KOPT-K1 (cell line): ENCODE results near the gene SCFD2.

Source experiments
- H3K27ac ChIP-seq: fragments of 200-600 bp; sonication (generic); 2 replicates; pipeline ENCODE4 v1.5.1; 2016; ENCODE audit warnings: antibody characterized with exemption, mild to moderate bottlenecking, low read depth, low read length; ENCODE audit not compliant: poor library complexity, severe bottlenecking
- H3K36me3 ChIP-seq: fragments of 200-600 bp; sonication (generic); 2 replicates; pipeline ENCODE4 v1.5.1; 2017; ENCODE audit warnings: antibody characterized with exemption, mild to moderate bottlenecking, low read length, moderate library complexity; ENCODE audit not compliant: insufficient read depth
- H3K9me3 ChIP-seq: fragments of 200-600 bp; sonication (generic); 2 replicates; pipeline ENCODE4 v1.5.1; 2017; ENCODE audit warnings: antibody characterized with exemption, low read length, mild to moderate bottlenecking; ENCODE audit not compliant: insufficient read depth, poor library complexity, severe bottlenecking

SCFD2 gene

GRCh38 chr4:53105313-53105712, 260.5 kb downstream of the SCFD2 start:
- Histone ChIP-seq H3K36me3 (no peaks in the 10 kb centered on the region), H3K9me3 (peaks cover 6% of the 10 kb centered on the region), H3K27ac (no peak overlapping the region)

- peaks cover 15% of the 10 kb centered on the region for H3K9me3 ChIP-seq
- H3K36me3 ChIP-seq = no peaks in the 10 kb centered on the region
- H3K27ac ChIP-seq = no peak overlapping the region
Measured at GRCh38 chr4:53103481-53103880, 262.4 kb downstream of the SCFD2 start.

- H3K27ac ChIP-seq = no peak overlapping the region
- H3K9me3 ChIP-seq = peaks cover 19% of the 10 kb centered on the region
- no peaks in the 10 kb centered on the region for H3K36me3 ChIP-seq
Measured at GRCh38 chr4:53101191-53101581, 264.7 kb downstream of the SCFD2 start.

- H3K9me3 ChIP-seq = peaks cover 19% of the 10 kb centered on the region
- no peak overlapping the region for H3K27ac ChIP-seq
- H3K36me3 ChIP-seq = no peaks in the 10 kb centered on the region
Measured at GRCh38 chr4:53100501-53101190, 265.2 kb downstream of the SCFD2 start.

GRCh38 chr4:53098681-53099121, 267.2 kb downstream of the SCFD2 start:
- H3K9me3 ChIP-seq = peaks cover 19% of the 10 kb centered on the region
- no peak overlapping the region for H3K27ac ChIP-seq
- H3K36me3 ChIP-seq = no peaks in the 10 kb centered on the region

GRCh38 chr4:53094040-53094439, 271.8 kb downstream of the SCFD2 start:
- no peak overlapping the region for H3K27ac ChIP-seq
- H3K9me3 ChIP-seq = peaks cover 8% of the 10 kb centered on the region
- no peaks in the 10 kb centered on the region for H3K36me3 ChIP-seq

GRCh38 chr4:53089936-53090729, 275.7 kb downstream of the SCFD2 start:
- Histone ChIP-seq H3K36me3 (no peaks in the 10 kb centered on the region), H3K27ac (no peak overlapping the region), H3K9me3 (peaks cover 5% of the 10 kb centered on the region)

- no peaks in the 10 kb centered on the region for H3K36me3 ChIP-seq
- H3K27ac ChIP-seq = no peak overlapping the region
- peaks cover 18% of the 10 kb centered on the region for H3K9me3 ChIP-seq
Measured at GRCh38 chr4:53088152-53088551, 277.7 kb downstream of the SCFD2 start.

- Histone ChIP-seq H3K27ac (no peak overlapping the region), H3K9me3 (no peaks in the 10 kb centered on the region), H3K36me3 (no peaks in the 10 kb centered on the region)
Measured at GRCh38 chr4:53076374-53076958, 289.4 kb downstream of the SCFD2 start.

GRCh38 chr4:53075162-53075785, 290.6 kb downstream of the SCFD2 start:
- Histone ChIP-seq H3K27ac (no peak overlapping the region), H3K9me3 (no peaks in the 10 kb centered on the region), H3K36me3 (no peaks in the 10 kb centered on the region)

- Histone ChIP-seq H3K27ac (no peak overlapping the region), H3K36me3 (no peaks in the 10 kb centered on the region; the same call in 1 of the 2 replicates), H3K9me3 (peaks cover 14% of the 10 kb centered on the region)
Measured at GRCh38 chr4:53068755-53069330, 297.0 kb downstream of the SCFD2 start.

GRCh38 chr4:53067125-53067802, 298.6 kb downstream of the SCFD2 start:
- Histone ChIP-seq H3K9me3 (peaks cover 14% of the 10 kb centered on the region), H3K36me3 (no peaks in the 10 kb centered on the region; the same call in 1 of the 2 replicates), H3K27ac (no peak overlapping the region)

GRCh38 chr4:53066155-53066554, 299.7 kb downstream of the SCFD2 start:
- Histone ChIP-seq H3K9me3 (peaks cover 14% of the 10 kb centered on the region), H3K27ac (no peak overlapping the region), H3K36me3 (no peaks in the 10 kb centered on the region; the same call in 1 of the 2 replicates)

- Histone ChIP-seq H3K36me3 (no peaks in the 10 kb centered on the region; the same call in 1 of the 2 replicates), H3K27ac (no peak overlapping the region), H3K9me3 (peaks cover 14% of the 10 kb centered on the region)
Measured at GRCh38 chr4:53064609-53065008, 301.3 kb downstream of the SCFD2 start.
